OCI-LY1 (cell line): Measurements from ENCODE around the gene POLR3GL.
A peak's percentile ranks its signal among the peaks of the same experiment; 100 is the strongest.

Source experiments
- H2AFZ ChIP-seq: fragments of 200-600 bp; sonication (generic), shearing (Covaris generic); 2 replicates; pipeline ENCODE4 v1.6.0; 2014; ENCODE audit warnings: antibody characterized with exemption, mild to moderate bottlenecking, low read length
- H3F3A ChIP-seq: fragments of 200-600 bp; sonication (generic), shearing (Covaris generic); 2 replicates; pipeline ENCODE4 v1.6.0; 2014; ENCODE audit warnings: mild to moderate bottlenecking, antibody characterized with exemption, low read length, moderate library complexity; ENCODE audit not compliant: insufficient read depth
- H3K27ac ChIP-seq: fragments of 200-600 bp; sonication (generic); 2 replicates; pipeline ENCODE4 v1.5.1; 2014; ENCODE audit warnings: low read length, mixed run types, mild to moderate bottlenecking, low read depth; ENCODE audit not compliant: poor library complexity, severe bottlenecking
- H3K27me3 ChIP-seq: fragments of 200-600 bp; sonication (generic); 2 replicates; pipeline ENCODE4 v1.6.0; 2014; ENCODE audit warnings: antibody characterized with exemption, mild to moderate bottlenecking, low read length, moderate library complexity; ENCODE audit not compliant: insufficient read depth
- H3K36me3 ChIP-seq: fragments of 200-600 bp; sonication (generic); 2 replicates; pipeline ENCODE4 v1.6.1; 2014; ENCODE audit warnings: mild to moderate bottlenecking, antibody characterized with exemption, low read length, moderate library complexity, mixed read lengths; ENCODE audit not compliant: insufficient read depth
- H3K4me1 ChIP-seq: fragments of 200-600 bp; sonication (generic); 2 replicates; pipeline ENCODE4 v1.5.1; 2014; ENCODE audit warnings: mild to moderate bottlenecking, low read length, moderate library complexity; ENCODE audit not compliant: insufficient read depth, severe bottlenecking
- H3K4me2 ChIP-seq: fragments of 200-600 bp; sonication (generic), shearing (Covaris generic); 2 replicates; pipeline ENCODE4 v1.6.1; 2014; ENCODE audit warnings: low read length
- H3K4me3 ChIP-seq: fragments of 200-600 bp; sonication (generic); 2 replicates; pipeline ENCODE4 v1.5.1; 2014; ENCODE audit warnings: low read length, low read depth, mild to moderate bottlenecking, mixed read lengths; ENCODE audit not compliant: poor library complexity, severe bottlenecking
- H3K79me2 ChIP-seq: fragments of 200-600 bp; shearing (Covaris generic); 2 replicates; pipeline ENCODE4 v1.6.1; 2016; ENCODE audit warnings: mixed run types, low read length, mixed read lengths; ENCODE audit not compliant: insufficient read depth
- H3K9ac ChIP-seq: fragments of 200-600 bp; sonication (generic), shearing (Covaris generic); 2 replicates; pipeline ENCODE4 v1.6.1; 2014; ENCODE audit warnings: mild to moderate bottlenecking, low read length, mixed read lengths
- H3K9me2 ChIP-seq: fragments of 200-600 bp; sonication (generic), shearing (Covaris generic); 2 replicates; pipeline ENCODE4 v1.6.1; 2014; ENCODE audit warnings: low read depth, mild to moderate bottlenecking, low read length, mixed read lengths
- H3K9me3 ChIP-seq: fragments of 200-600 bp; shearing (Covaris generic); 2 replicates; pipeline ENCODE4 v1.6.1; 2014; ENCODE audit warnings: low read length, mixed read lengths
- H4K20me1 ChIP-seq: fragments of 200-600 bp; sonication (generic), shearing (Covaris generic); 2 replicates; pipeline ENCODE4 v1.6.0; 2016; ENCODE audit warnings: mild to moderate bottlenecking, low read length; ENCODE audit not compliant: insufficient read depth
- CTCF ChIP-seq: fragments of 200-600 bp; sonication (generic), shearing (Covaris generic); IDR thresholded peaks from 2 replicates; pipeline ENCODE4 v1.5.1; 2017; ENCODE audit warnings: mild to moderate bottlenecking, antibody characterized with exemption, low read length, moderate library complexity, mixed read lengths
- EZH2 ChIP-seq: fragments of 200-600 bp; sonication (generic), shearing (Covaris generic); IDR thresholded peaks from 2 replicates; pipeline ENCODE4 v1.8.0; 2017; ENCODE audit warnings: borderline replicate concordance, mixed run types, mild to moderate bottlenecking, antibody characterized with exemption, low read length, moderate library complexity, mixed read lengths

POLR3GL gene

GRCh38 chr1:145956781-145957442 lies 7.6 kb upstream of the POLR3GL start:
- H4K20me1 ChIP-seq = no peaks in the 10 kb centered on the region
- peaks cover 72% of the 10 kb centered on the region for H3K4me1 ChIP-seq
- peak overlapping the region; percentile 80 for H3K9ac ChIP-seq
- H3K79me2 ChIP-seq = no peaks in the 10 kb centered on the region; the same call in 1 of the 2 replicates
- H3K36me3 ChIP-seq = peaks cover 15% of the 10 kb centered on the region; the same call in 1 of the 2 replicates
- no peak overlapping the region for H2AFZ ChIP-seq
- H3K9me3 ChIP-seq = no peaks in the 10 kb centered on the region
- peak overlapping the region; percentile 78 for H3K4me3 ChIP-seq
- H3K27ac ChIP-seq = peak overlapping the region; percentile 42
- no peaks in the 10 kb centered on the region for H3K27me3 ChIP-seq
- H3K9me2 ChIP-seq = no peaks in the 10 kb centered on the region
- H3K4me2 ChIP-seq = peak overlapping the region; percentile 84
- no peak for TF ChIP-seq CTCF
- TF ChIP-seq EZH2 = no peak
- H3F3A ChIP-seq = 0 out of 2 replicates have a peak, but pooled peaks cover 6% of the 10 kb centered on the region

DNA sequence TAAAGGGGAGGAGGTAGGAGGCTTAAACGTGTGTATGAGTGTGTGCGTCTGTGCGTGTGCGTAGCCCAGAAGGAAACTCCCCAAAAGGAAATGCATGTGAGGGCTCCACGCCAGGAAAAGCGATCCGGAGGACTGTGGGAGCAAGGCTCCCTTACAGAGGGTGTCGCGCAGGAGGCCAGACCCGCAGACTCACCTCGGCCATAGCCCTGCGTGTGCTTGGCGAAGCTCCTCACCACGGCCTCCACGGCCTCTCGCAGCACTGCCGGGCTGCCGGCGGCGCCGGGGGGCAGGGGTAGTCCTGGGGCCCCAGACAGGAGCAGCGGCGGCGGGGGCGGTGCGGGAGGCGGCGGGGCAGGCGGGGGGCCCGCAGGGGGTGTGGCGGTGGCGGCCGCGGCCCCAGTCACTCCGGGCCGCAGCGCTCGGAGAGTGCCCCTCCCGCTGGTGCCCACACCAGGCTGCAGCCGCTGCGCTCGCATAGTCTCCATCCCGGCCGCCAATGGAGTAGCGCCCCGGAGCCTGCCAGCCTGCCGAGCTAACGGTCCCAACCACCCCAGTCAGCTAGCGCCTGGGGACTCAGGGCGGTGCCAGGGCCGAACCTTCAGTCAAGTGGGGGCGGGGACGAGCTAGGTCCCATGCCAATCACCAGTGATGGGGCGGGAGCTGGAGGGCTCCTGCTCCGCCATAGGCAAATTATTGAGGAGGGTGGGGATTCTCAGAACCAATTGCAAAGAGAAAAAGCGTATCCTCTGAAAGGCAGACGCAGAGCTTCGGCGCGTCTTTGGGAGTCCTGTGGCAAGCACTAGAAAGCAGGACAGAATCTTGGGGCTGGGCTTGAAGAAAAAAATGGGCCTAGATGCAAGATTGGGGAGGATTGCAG lies 6.8 kb upstream of the POLR3GL start, which contains the start of gene LIX1L:
Gene LIX1L, minus strand, starts transcription at position 575 of the 877 bp plus-strand sequence. Its CDS starts 90 bp downstream, at position 485.
- no peaks in the 10 kb centered on the region for H3K27me3 ChIP-seq
- no peak within 1 kb of the TSS for H2AFZ ChIP-seq
- peak within 1 kb of the TSS; percentile 80 for H3K9ac ChIP-seq
- peak within 1 kb of the TSS; percentile 84 for H3K4me2 ChIP-seq
- H3K4me3 ChIP-seq = peak within 1 kb of the TSS; percentile 78
- no peak for TF ChIP-seq EZH2
- TF ChIP-seq CTCF = no peak
- H3K27ac ChIP-seq = peak within 1 kb of the TSS; percentile 67
- H3K79me2 ChIP-seq = no peaks in the 10 kb centered on the region; the same call in 1 of the 2 replicates
- H4K20me1 ChIP-seq = no peaks in the 10 kb centered on the region
- H3K36me3 ChIP-seq = peaks cover 15% of the 10 kb centered on the region; the same call in 1 of the 2 replicates
- no peaks in the 10 kb centered on the region for H3K9me3 ChIP-seq
- 0 out of 2 replicates have a peak, but pooled peaks cover 6% of the 10 kb centered on the region for H3F3A ChIP-seq
- H3K4me1 ChIP-seq = peaks cover 74% of the 10 kb centered on the region
- H3K9me2 ChIP-seq = no peaks in the 10 kb centered on the region

DNA sequence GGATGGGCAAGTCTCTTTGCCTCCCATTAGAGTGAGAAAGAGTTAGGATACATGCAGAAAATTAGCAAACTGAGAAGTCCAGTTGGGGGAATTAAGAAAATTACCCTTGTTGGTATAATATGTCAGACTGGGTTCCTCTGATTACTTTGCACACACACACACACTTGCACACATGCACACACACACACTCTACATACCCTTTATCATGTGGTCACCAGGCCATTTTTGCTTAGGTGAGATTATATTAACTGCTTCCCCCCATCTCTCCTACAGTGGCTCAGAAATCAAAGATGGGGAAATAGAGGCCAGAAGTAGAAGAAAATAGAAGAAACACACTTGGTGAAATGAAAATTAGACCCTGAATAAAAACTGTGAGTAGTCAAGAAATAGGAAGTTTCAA lies 5.8 kb upstream of the POLR3GL start:
- H4K20me1 ChIP-seq = no peaks in the 10 kb centered on the region
- H3K9ac ChIP-seq = peak overlapping the region; percentile 49; the same call in 1 of the 2 replicates
- TF ChIP-seq CTCF (no peak), EZH2 (no peak)
- H3K79me2 ChIP-seq = no peaks in the 10 kb centered on the region; the same call in 1 of the 2 replicates
- peaks cover 85% of the 10 kb centered on the region for H3K4me1 ChIP-seq
- peak overlapping the region; percentile 78 for H3K4me3 ChIP-seq
- peak overlapping the region; percentile 67 for H3K27ac ChIP-seq
- H3F3A ChIP-seq = 0 out of 2 replicates have a peak, but pooled peaks cover 6% of the 10 kb centered on the region
- peaks cover 11% of the 10 kb centered on the region; the same call in 1 of the 2 replicates for H3K36me3 ChIP-seq
- no peaks in the 10 kb centered on the region for H3K9me2 ChIP-seq
- no peaks in the 10 kb centered on the region for H3K27me3 ChIP-seq
- peak overlapping the region; percentile 84 for H3K4me2 ChIP-seq
- H3K9me3 ChIP-seq = no peaks in the 10 kb centered on the region
- no peak overlapping the region for H2AFZ ChIP-seq
